ENCODE measurements around the gene RANBP3L. TPM values are rescaled to one million over a fixed set of nuclear protein-coding genes. Genes with fewer than 3 reads are reported as not detected.
"Not testable (repeated sequence)": the region's sequence is repeated elsewhere in the genome, so short reads cannot be mapped to it uniquely, and the experiment has no call there.

RANBP3L gene
- total RNA-seq, 2 donors from 2014 or later = not detected

GRCh38 chr5:36300927-36301540 is 668 bp downstream of the RANBP3L start:
- peak; percentile 24 to 69 for ATAC-seq
- Mint-ChIP-seq H3K27ac (no peak overlapping the region), H3K36me3 (no peaks in the 10 kb centered on the region), H3K9me3 (no peaks in the 10 kb centered on the region)
- no peak for DNase-seq (ENCODE audit: low spot score in 2 of 2)

- Mint-ChIP-seq H3K27ac (no peak overlapping the region), H3K36me3 (no peaks in the 10 kb centered on the region), H3K9me3 (no peaks in the 10 kb centered on the region)
- ATAC-seq = no peak
- DNase-seq (ENCODE audit: low spot score in 2 of 2) = no peak
These were observed 1.3 kb downstream of the RANBP3L start for GRCh38 chr5:36300191-36300926.

GRCh38 chr5:36298552-36298951 is 3.1 kb downstream of the RANBP3L start:
- Mint-ChIP-seq H3K9me3 (no peaks in the 10 kb centered on the region), H3K36me3 (no peaks in the 10 kb centered on the region), H3K27ac (no peak overlapping the region)
- no peak for ATAC-seq
- DNase-seq (ENCODE audit: low spot score in 2 of 2) = no peak

GRCh38 chr5:36297653-36298052 is 4.0 kb downstream of the RANBP3L start:
- DNase-seq (ENCODE audit: low spot score in 2 of 2) (no peak), ATAC-seq (no peak)
- no peaks in the 10 kb centered on the region for H3K9me3 Mint-ChIP-seq
- no peak overlapping the region for H3K27ac Mint-ChIP-seq
- no peaks in the 10 kb centered on the region for H3K36me3 Mint-ChIP-seq

- ATAC-seq (no peak), DNase-seq (ENCODE audit: low spot score in 2 of 2) (no peak)
- no peaks in the 10 kb centered on the region for H3K9me3 Mint-ChIP-seq
- no peaks in the 10 kb centered on the region for H3K36me3 Mint-ChIP-seq
- H3K27ac Mint-ChIP-seq = no peak overlapping the region
These were observed 15.7 kb downstream of the RANBP3L start for GRCh38 chr5:36285837-36286615.

GRCh38 chr5:36283775-36284174 is 17.9 kb downstream of the RANBP3L start:
- H3K27ac Mint-ChIP-seq; H3K9me3 Mint-ChIP-seq; ATAC-seq; DNase-seq (ENCODE audit: low spot score in 2 of 2); H3K36me3 Mint-ChIP-seq: not testable (repeated sequence)

GRCh38 chr5:36281626-36282025 is 20.1 kb downstream of the RANBP3L start:
- ATAC-seq = no peak
- no peaks in the 10 kb centered on the region for H3K36me3 Mint-ChIP-seq
- peaks cover 0 to 3% of the 10 kb centered on the region in 2 donors for H3K9me3 Mint-ChIP-seq
- H3K27ac Mint-ChIP-seq = no peak overlapping the region
- no peak for DNase-seq (ENCODE audit: low spot score in 2 of 2)

- no peak for ATAC-seq
- H3K9me3 Mint-ChIP-seq = peaks cover 0 to 3% of the 10 kb centered on the region in 2 donors
- no peak for DNase-seq (ENCODE audit: low spot score in 2 of 2)
- no peaks in the 10 kb centered on the region for H3K36me3 Mint-ChIP-seq
- H3K27ac Mint-ChIP-seq = no peak overlapping the region
These were observed 22.5 kb downstream of the RANBP3L start for GRCh38 chr5:36279054-36279698.

GRCh38 chr5:36277521-36278176 is 24.1 kb downstream of the RANBP3L start:
- Mint-ChIP-seq H3K9me3 (peaks cover 0 to 3% of the 10 kb centered on the region in 2 donors), H3K36me3 (no peaks in the 10 kb centered on the region), H3K27ac (no peak overlapping the region)
- peak in 1 of 2 donors; percentile 13 for ATAC-seq
- DNase-seq (ENCODE audit: low spot score in 2 of 2) = no peak

GRCh38 chr5:36276864-36277263 is 24.8 kb downstream of the RANBP3L start:
- H3K27ac Mint-ChIP-seq = no peak overlapping the region
- H3K9me3 Mint-ChIP-seq = peaks cover 0 to 3% of the 10 kb centered on the region in 2 donors
- no peak for DNase-seq (ENCODE audit: low spot score in 2 of 2)
- no peaks in the 10 kb centered on the region for H3K36me3 Mint-ChIP-seq
- ATAC-seq = no peak

GRCh38 chr5:36273809-36274526 is 27.7 kb downstream of the RANBP3L start:
- no peak for ATAC-seq
- H3K27ac Mint-ChIP-seq = no peak overlapping the region
- H3K36me3 Mint-ChIP-seq = no peaks in the 10 kb centered on the region
- H3K9me3 Mint-ChIP-seq = peaks cover 0 to 3% of the 10 kb centered on the region in 2 donors
- no peak for DNase-seq (ENCODE audit: low spot score in 2 of 2)

- H3K36me3 Mint-ChIP-seq = no peaks in the 10 kb centered on the region
- DNase-seq (ENCODE audit: low spot score in 2 of 2) = no peak
- no peak for ATAC-seq
These were observed 29.5 kb downstream of the RANBP3L start for GRCh38 chr5:36272136-36272690.

GRCh38 chr5:36270876-36271575 is 30.7 kb downstream of the RANBP3L start:
- Mint-ChIP-seq H3K36me3 (no peaks in the 10 kb centered on the region), H3K27ac (no peak overlapping the region), H3K9me3 (no peaks in the 10 kb centered on the region)
- DNase-seq (ENCODE audit: low spot score in 2 of 2) (no peak), ATAC-seq (no peak)

More at GRCh38 chr5:36272136-36272690, 29.5 kb downstream of the RANBP3L start:
- no peaks in the 10 kb centered on the region for H3K9me3 Mint-ChIP-seq
- H3K27ac Mint-ChIP-seq = no peak overlapping the region

GRCh38 chr5:36270175-36270574 is 31.5 kb downstream of the RANBP3L start:
- ATAC-seq = no peak
- no peak for DNase-seq (ENCODE audit: low spot score in 2 of 2)
- H3K36me3 Mint-ChIP-seq = no peaks in the 10 kb centered on the region
- H3K27ac Mint-ChIP-seq = no peak overlapping the region
- H3K9me3 Mint-ChIP-seq = no peaks in the 10 kb centered on the region

- Mint-ChIP-seq H3K36me3 (no peaks in the 10 kb centered on the region), H3K9me3 (no peaks in the 10 kb centered on the region), H3K27ac (no peak overlapping the region)
- ATAC-seq (no peak), DNase-seq (ENCODE audit: low spot score in 2 of 2) (no peak)
These were observed 32.2 kb downstream of the RANBP3L start for GRCh38 chr5:36269478-36269877.
